ENCODE data around the gene OTULIN. TPM values are rescaled to one million over a fixed set of nuclear protein-coding genes. Genes with fewer than 3 reads are reported as not detected.
A peak's percentile ranks its signal among the peaks of the same experiment; 100 is the strongest.

OTULIN gene
- total RNA-seq, 1 experiment from 2014 or later, result 36.0 TPM

DNA sequence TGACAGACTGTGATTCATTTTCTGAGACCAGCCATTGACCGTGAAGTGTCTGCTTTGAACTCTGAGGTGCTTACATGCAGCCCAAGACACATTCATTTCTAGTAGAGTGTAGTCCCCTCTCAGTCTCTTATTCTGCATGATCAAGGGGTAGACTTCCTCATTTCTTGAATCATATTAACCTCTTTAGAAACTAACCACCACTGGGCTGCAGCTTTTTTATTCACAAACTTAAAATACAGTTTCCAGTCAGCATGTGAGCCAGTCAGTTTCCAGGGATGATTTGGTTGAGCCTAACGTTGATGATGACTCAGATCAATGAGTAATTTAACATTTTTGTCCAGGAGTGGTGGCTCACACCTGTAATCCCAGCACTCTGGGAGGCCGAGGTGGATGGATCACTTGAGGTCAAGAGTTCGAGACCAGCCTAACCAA, 59.2 kb downstream of the OTULIN start:
- CTCF ChIA-PET, result interaction anchor here (0.7 kb wide), 1 partner anchor 388 kb away, joined by 3 read pairs; no protein-coding TSS in a partner anchor
- DNase-seq, result no peak
- Mint-ChIP-seq H3K9me3 (ENCODE audit: low read depth, unreplicated experiment) (no peaks in the 10 kb centered on the region), H3K27ac (ENCODE audit: unreplicated experiment) (no peak overlapping the region), H3K4me1 (ENCODE audit: low read depth, unreplicated experiment) (peaks cover 24% of the 10 kb centered on the region), H3K4me3 (ENCODE audit: low read depth, unreplicated experiment) (no peak overlapping the region), H3K36me3 (ENCODE audit: insufficient read depth, unreplicated experiment) (peaks cover 13% of the 10 kb centered on the region), H3K27me3 (ENCODE audit: unreplicated experiment) (no peaks in the 10 kb centered on the region)
- TF ChIP-seq, protein P1, sequence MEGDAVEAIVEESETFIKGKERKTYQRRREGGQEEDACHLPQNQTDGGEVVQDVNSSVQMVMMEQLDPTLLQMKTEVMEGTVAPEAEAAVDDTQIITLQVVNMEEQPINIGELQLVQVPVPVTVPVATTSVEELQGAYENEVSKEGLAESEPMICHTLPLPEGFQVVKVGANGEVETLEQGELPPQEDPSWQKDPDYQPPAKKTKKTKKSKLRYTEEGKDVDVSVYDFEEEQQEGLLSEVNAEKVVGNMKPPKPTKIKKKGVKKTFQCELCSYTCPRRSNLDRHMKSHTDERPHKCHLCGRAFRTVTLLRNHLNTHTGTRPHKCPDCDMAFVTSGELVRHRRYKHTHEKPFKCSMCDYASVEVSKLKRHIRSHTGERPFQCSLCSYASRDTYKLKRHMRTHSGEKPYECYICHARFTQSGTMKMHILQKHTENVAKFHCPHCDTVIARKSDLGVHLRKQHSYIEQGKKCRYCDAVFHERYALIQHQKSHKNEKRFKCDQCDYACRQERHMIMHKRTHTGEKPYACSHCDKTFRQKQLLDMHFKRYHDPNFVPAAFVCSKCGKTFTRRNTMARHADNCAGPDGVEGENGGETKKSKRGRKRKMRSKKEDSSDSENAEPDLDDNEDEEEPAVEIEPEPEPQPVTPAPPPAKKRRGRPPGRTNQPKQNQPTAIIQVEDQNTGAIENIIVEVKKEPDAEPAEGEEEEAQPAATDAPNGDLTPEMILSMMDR (IDR thresholded peaks at IDR 0.05; ENCODE audit: unreplicated experiment), result no peak
- BruUV-seq (replicated peaks), result no TSS peak
- intact Hi-C loops (cut with micrococcal nuclease; ENCODE audit: unreplicated experiment), result no loop called here

DNA sequence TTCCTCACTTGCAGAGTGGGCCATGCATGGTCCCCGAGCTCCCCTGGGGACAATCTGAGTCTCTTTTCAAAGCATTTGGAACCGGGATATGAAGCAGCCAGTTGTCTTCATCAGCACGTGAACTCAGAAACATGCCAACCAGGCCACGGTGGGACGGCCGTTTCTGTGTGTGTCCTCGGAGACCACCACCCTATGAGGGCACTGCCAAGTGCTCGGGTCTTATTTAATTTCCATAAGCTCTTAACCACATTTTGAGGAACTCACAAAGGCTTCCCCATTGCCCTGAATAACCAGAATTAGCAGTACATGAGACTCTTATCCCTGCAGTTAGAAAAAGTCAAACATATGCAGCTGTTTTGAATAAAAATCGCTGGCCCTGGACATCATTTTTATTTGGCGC, 60.1 kb downstream of the OTULIN start:
- Mint-ChIP-seq H3K27ac (ENCODE audit: unreplicated experiment) (no peak overlapping the region), H3K4me1 (ENCODE audit: low read depth, unreplicated experiment) (peaks cover 24% of the 10 kb centered on the region), H3K4me3 (ENCODE audit: low read depth, unreplicated experiment) (no peak overlapping the region), H3K27me3 (ENCODE audit: unreplicated experiment) (no peaks in the 10 kb centered on the region), H3K9me3 (ENCODE audit: low read depth, unreplicated experiment) (no peaks in the 10 kb centered on the region), H3K36me3 (ENCODE audit: insufficient read depth, unreplicated experiment) (peaks cover 7% of the 10 kb centered on the region)
- no TSS peak for BruUV-seq (replicated peaks)
- CTCF ChIA-PET, result no interaction called here
- TF ChIP-seq, protein P1 (IDR thresholded peaks at IDR 0.05; ENCODE audit: unreplicated experiment), result no peak
- DNase-seq, result no peak
- intact Hi-C loops (cut with micrococcal nuclease; ENCODE audit: unreplicated experiment), result no loop called here

DNA sequence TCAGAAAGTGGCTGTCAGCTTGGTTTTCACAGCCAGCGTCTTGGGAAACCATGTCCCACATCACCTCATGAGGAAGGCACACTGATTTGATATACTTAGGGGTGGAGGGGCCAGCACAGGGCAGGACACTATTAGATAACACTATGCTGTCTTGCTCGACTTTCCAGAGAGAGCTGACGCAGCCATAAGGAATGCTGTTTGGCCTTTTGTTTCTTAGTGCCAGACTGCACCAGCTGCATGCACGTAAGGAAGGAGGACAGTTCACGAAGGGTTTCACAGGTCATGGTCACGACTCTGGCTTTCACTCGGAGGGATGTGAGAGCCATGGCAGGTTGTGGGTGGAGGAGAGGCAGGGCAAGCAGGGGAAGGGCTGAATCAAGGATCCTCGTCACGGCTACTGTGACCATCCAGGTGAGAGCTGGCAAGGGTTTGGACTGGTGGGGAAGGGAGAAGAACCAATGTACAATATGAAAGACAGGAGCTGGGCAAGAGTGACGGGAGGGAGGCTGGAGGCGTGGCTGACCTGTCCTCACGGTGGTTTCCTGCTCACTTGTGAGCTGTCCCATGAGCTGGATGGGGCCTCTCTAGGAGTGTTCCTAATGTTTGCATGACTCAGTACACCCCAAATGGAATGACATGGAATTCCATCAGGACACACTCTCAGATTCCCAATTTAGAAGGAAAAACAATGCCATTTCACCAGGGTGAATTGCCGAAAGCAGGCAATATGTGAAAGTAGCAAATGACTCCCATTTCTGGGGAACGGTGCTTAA, 61.7 kb downstream of the OTULIN start:
- Mint-ChIP-seq H3K27ac (ENCODE audit: unreplicated experiment) (peak overlapping the region; percentile 18), H3K36me3 (ENCODE audit: insufficient read depth, unreplicated experiment) (peaks cover 7% of the 10 kb centered on the region), H3K4me3 (ENCODE audit: low read depth, unreplicated experiment) (peak overlapping the region; percentile 1), H3K4me1 (ENCODE audit: low read depth, unreplicated experiment) (peaks cover 24% of the 10 kb centered on the region), H3K9me3 (ENCODE audit: low read depth, unreplicated experiment) (no peaks in the 10 kb centered on the region), H3K27me3 (ENCODE audit: unreplicated experiment) (no peaks in the 10 kb centered on the region)
- CTCF ChIA-PET, result interaction anchor here (1.1 to 2.0 kb wide), 4 partner anchors 231 to 289 kb away, joined by 3 to 9 read pairs (median 5); no protein-coding TSS in a partner anchor
- TF ChIP-seq, protein P1 (IDR thresholded peaks at IDR 0.05; ENCODE audit: unreplicated experiment), result no peak
- intact Hi-C loops (cut with micrococcal nuclease; ENCODE audit: unreplicated experiment), result loop anchor here (2.0 kb wide), 2 partner anchors 85 to 221 kb away; no protein-coding TSS in a partner anchor
- no peak for DNase-seq
- no TSS peak for BruUV-seq (replicated peaks)

DNA sequence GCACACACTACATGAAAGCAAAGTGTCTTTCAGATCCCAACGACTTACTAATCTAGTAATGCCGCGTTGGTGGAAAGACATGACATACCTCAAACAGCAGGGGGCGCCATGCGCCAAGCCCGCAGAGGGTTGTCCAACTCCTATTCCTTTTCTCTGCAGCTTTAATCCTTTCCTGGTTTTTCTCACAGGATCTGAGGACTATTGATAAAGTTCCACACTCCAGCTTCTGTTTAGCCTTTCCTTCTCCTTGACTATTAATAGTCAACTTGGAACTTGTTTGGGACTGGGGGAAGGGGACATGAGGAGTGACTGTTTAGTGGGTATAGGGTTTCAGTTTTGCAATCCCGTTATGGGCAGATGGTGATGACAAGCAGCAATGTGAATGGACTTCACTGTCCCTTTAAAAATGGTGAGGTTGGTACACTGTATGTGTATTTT, 62.9 kb downstream of the OTULIN start:
- H3K27ac Mint-ChIP-seq (ENCODE audit: unreplicated experiment), result no peak overlapping the region
- peak; percentile 88 for DNase-seq
- TF ChIP-seq, protein P1 (IDR thresholded peaks at IDR 0.05; ENCODE audit: unreplicated experiment), result peak; percentile 95
- no peak overlapping the region for H3K4me3 Mint-ChIP-seq (ENCODE audit: low read depth, unreplicated experiment)
- no peaks in the 10 kb centered on the region for H3K27me3 Mint-ChIP-seq (ENCODE audit: unreplicated experiment)
- H3K4me1 Mint-ChIP-seq (ENCODE audit: low read depth, unreplicated experiment), result peaks cover 24% of the 10 kb centered on the region
- BruUV-seq (replicated peaks), result no TSS peak
- H3K36me3 Mint-ChIP-seq (ENCODE audit: insufficient read depth, unreplicated experiment), result peaks cover 7% of the 10 kb centered on the region
- intact Hi-C loops (cut with micrococcal nuclease; ENCODE audit: unreplicated experiment), result loop anchor here (1.0 to 2.0 kb wide), 5 partner anchors 83 to 287 kb away; no protein-coding TSS in a partner anchor
- H3K9me3 Mint-ChIP-seq (ENCODE audit: low read depth, unreplicated experiment), result no peaks in the 10 kb centered on the region
- CTCF ChIA-PET, result interaction anchor here (0.5 to 2.0 kb wide), 8 partner anchors 14 to 293 kb away, joined by 3 to 9 read pairs (median 3); no protein-coding TSS in a partner anchor
